ENCODE data around the gene CCNK.

The CCNK gene

DNA sequence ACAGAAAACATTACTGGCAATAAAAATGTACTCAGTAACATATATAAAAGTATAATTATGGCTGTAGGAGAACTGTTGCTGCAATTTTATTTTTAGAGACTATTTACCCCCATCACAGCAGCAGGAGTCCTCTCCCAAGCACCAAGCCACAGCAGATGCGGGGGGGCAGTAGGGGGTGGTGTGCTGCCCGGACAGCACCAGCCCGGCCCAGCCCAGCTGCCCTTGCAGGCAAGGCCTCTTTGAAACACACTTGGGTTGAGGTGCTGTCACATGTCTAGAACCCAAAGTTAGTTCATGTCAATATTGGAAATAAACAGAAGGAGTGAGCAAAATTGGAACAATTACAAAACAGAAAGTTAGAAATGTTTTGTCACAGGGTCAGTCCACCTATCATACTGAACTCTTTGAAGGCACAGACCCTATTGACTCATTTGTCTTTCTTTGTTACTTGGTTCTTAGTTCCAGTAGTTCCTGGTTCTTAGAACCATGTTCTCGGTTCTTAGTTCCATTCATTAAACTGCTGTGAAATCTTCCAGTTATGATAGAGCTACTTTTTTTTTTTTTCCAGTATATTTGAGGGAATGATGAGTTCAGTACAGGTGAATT, 22.7 kb downstream of the CCNK start:
- no peak overlapping the region for H3K4me3 ChIP-seq (ENCODE audit: low read depth in 1 of 2, low read length in 2 of 2)
- no peaks in the 10 kb centered on the region for H3K4me1 ChIP-seq (ENCODE audit: control insufficient read depth in 1 of 2, insufficient read depth in 2 of 2, low read length in 2 of 2)
- H3K36me3 ChIP-seq (ENCODE audit: control insufficient read depth in 1 of 2, insufficient read depth in 2 of 2, low read length in 2 of 2): peaks cover 58 to 89% of the 10 kb centered on the region in 2 donors

DNA sequence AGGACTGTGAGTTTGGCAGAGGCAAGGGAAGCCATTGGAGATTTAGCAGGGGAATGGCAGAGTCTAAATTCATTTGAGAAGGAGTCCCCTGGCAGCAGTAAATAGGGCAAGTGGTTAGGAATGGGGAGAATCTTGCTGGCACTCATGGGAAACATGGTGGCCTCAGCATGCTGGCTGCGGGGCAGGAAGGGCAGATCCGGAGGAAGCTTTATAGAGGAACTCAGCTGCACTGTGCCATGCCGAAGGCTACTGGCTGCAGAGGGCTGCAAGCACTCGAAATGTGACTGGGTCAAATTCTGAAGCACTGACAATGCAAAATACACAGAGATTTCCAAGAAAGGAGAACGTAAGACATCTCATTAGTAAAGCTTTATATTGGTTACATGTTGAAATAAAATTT, 23.9 kb downstream of the CCNK start:
- Histone ChIP-seq H3K9me3 (ENCODE audit: control insufficient read depth in 1 of 2, low read length in 2 of 2) (no peaks in the 10 kb centered on the region), H3K27ac (ENCODE audit: low read depth, low read length) (no peak overlapping the region), H3K9ac (ENCODE audit: low read depth in 1 of 2, low read length in 2 of 2) (no peak overlapping the region), H3K4me3 (ENCODE audit: low read depth in 1 of 2, low read length in 2 of 2) (no peak overlapping the region), H3K27me3 (ENCODE audit: control insufficient read depth in 1 of 2, insufficient read depth in 2 of 2, low read length in 2 of 2) (no peaks in the 10 kb centered on the region), H3K36me3 (ENCODE audit: control insufficient read depth in 1 of 2, insufficient read depth in 2 of 2, low read length in 2 of 2) (peaks cover 67 to 91% of the 10 kb centered on the region in 2 donors), H3K4me1 (ENCODE audit: control insufficient read depth in 1 of 2, insufficient read depth in 2 of 2, low read length in 2 of 2) (no peaks in the 10 kb centered on the region)

More for the DNA sequence above, 22.7 kb downstream of the CCNK start:
- no peaks in the 10 kb centered on the region for H3K9me3 ChIP-seq (ENCODE audit: control insufficient read depth in 1 of 2, low read length in 2 of 2)
- no peak overlapping the region for H3K27ac ChIP-seq (ENCODE audit: low read depth, low read length)
- H3K27me3 ChIP-seq (ENCODE audit: control insufficient read depth in 1 of 2, insufficient read depth in 2 of 2, low read length in 2 of 2): no peaks in the 10 kb centered on the region
- no peak overlapping the region for H3K9ac ChIP-seq (ENCODE audit: low read depth in 1 of 2, low read length in 2 of 2)

DNA sequence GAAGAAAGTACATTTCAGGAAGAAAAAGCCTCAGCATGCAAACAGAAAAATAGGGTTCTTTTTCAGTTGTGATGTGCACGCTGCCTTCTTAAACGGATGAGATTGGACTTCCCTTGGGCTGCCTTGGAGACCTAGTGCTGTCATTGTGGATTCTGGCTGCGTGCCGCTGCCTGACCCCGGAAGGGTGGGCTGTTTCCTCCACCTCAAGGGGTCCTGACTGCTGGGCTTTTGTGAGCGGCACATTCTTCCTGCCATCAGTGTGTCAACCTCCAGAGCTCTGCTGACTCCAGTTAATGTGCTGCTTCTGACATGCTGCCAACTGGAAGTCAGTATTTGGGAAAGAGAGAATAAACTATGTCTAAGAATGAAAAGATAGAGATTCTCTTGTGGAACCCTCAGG, 25.1 kb downstream of the CCNK start:
- Histone ChIP-seq H3K36me3 (ENCODE audit: control insufficient read depth in 1 of 2, insufficient read depth in 2 of 2, low read length in 2 of 2) (peaks cover 67 to 92% of the 10 kb centered on the region in 2 donors), H3K27ac (ENCODE audit: low read depth, low read length) (no peak overlapping the region), H3K9ac (ENCODE audit: low read depth in 1 of 2, low read length in 2 of 2) (no peak overlapping the region), H3K9me3 (ENCODE audit: control insufficient read depth in 1 of 2, low read length in 2 of 2) (no peaks in the 10 kb centered on the region), H3K27me3 (ENCODE audit: control insufficient read depth in 1 of 2, insufficient read depth in 2 of 2, low read length in 2 of 2) (no peaks in the 10 kb centered on the region), H3K4me1 (ENCODE audit: control insufficient read depth in 1 of 2, insufficient read depth in 2 of 2, low read length in 2 of 2) (no peaks in the 10 kb centered on the region), H3K4me3 (ENCODE audit: low read depth in 1 of 2, low read length in 2 of 2) (no peak overlapping the region)

DNA sequence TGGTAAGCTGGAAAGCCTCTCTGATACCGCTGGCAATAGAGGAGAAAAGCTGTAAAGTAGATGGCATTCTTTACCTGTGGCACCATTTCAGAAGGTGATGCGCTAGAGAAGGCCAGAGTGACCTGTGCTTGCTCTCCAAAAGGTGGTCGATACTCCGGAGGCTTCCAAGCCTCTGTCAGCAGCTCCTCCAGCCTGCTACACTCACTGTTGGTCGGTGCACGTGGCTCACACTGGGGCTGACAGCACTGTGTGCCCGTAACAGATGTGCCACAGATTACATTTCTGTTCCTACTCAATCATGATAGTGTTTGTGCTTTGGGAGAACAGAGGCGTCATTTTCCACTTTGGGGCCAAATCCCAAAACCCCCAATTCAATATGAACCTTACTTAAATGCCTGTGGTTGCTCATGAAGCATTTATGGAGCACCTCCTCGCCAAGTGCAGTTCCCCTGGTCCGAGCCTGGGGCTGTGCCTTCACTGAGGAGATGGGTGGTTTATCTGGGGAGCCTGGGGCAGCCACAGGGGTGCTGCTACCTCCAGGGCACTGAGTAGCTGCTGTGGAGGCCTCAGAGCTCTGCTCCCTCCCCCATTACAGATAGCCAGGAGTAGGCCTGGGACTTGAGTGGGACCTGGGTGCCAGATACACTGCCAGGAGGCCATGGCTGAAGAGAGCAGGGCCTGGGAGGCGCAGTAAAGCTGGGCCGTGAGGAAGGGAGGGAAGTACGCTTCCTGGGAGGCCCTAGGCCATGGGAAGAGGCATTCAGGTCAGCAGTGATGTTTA, 26.8 kb downstream of the CCNK start:
- Histone ChIP-seq H3K4me1 (ENCODE audit: control insufficient read depth in 1 of 2, insufficient read depth in 2 of 2, low read length in 2 of 2) (no peaks in the 10 kb centered on the region), H3K9me3 (ENCODE audit: control insufficient read depth in 1 of 2, low read length in 2 of 2) (no peaks in the 10 kb centered on the region), H3K36me3 (ENCODE audit: control insufficient read depth in 1 of 2, insufficient read depth in 2 of 2, low read length in 2 of 2) (peaks cover 62 to 88% of the 10 kb centered on the region in 2 donors), H3K27me3 (ENCODE audit: control insufficient read depth in 1 of 2, insufficient read depth in 2 of 2, low read length in 2 of 2) (no peaks in the 10 kb centered on the region), H3K27ac (ENCODE audit: low read depth, low read length) (no peak overlapping the region), H3K9ac (ENCODE audit: low read depth in 1 of 2, low read length in 2 of 2) (no peak overlapping the region), H3K4me3 (ENCODE audit: low read depth in 1 of 2, low read length in 2 of 2) (no peak overlapping the region)

DNA sequence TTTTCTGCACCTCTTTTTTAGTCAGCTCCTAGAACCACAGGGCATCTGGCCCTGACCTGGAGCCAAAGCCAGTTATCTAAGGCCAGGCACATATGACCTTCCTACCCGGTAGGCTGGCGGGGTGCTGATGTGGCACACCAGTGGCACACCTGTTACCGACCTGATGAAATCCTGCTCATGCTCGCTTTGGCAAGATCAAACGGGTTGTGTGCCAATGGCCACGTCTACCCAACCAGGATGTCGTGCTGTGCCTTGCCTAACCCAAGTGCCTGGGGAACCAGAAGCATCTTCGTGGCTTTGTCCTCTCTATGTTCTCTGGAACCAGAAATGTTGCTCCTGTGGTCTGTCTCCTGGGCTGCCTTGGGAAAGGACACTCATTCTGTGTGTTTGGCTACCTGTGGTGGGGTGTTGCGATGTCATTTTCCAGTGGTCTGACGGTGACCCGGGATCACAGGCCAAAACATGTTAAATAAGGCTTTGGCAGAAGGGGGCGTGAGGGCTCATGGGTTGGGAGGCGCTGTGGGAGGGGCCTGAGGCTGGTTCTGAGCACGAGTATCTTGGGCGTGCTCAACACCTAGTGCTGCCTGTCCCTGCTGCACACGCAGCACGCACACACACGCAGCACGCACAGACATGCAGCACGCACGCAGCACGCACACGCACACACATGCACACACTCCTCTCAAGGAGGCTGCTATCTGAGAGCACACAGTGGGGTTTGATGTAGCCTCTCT, 27.9 kb downstream of the CCNK start:
- Histone ChIP-seq H3K4me3 (ENCODE audit: low read depth in 1 of 2, low read length in 2 of 2) (no peak overlapping the region), H3K9ac (ENCODE audit: low read depth in 1 of 2, low read length in 2 of 2) (no peak overlapping the region), H3K9me3 (ENCODE audit: control insufficient read depth in 1 of 2, low read length in 2 of 2) (no peaks in the 10 kb centered on the region), H3K27me3 (ENCODE audit: control insufficient read depth in 1 of 2, insufficient read depth in 2 of 2, low read length in 2 of 2) (no peaks in the 10 kb centered on the region), H3K27ac (ENCODE audit: low read depth, low read length) (no peak overlapping the region), H3K4me1 (ENCODE audit: control insufficient read depth in 1 of 2, insufficient read depth in 2 of 2, low read length in 2 of 2) (no peaks in the 10 kb centered on the region), H3K36me3 (ENCODE audit: control insufficient read depth in 1 of 2, insufficient read depth in 2 of 2, low read length in 2 of 2) (peaks cover 62 to 88% of the 10 kb centered on the region in 2 donors)

DNA sequence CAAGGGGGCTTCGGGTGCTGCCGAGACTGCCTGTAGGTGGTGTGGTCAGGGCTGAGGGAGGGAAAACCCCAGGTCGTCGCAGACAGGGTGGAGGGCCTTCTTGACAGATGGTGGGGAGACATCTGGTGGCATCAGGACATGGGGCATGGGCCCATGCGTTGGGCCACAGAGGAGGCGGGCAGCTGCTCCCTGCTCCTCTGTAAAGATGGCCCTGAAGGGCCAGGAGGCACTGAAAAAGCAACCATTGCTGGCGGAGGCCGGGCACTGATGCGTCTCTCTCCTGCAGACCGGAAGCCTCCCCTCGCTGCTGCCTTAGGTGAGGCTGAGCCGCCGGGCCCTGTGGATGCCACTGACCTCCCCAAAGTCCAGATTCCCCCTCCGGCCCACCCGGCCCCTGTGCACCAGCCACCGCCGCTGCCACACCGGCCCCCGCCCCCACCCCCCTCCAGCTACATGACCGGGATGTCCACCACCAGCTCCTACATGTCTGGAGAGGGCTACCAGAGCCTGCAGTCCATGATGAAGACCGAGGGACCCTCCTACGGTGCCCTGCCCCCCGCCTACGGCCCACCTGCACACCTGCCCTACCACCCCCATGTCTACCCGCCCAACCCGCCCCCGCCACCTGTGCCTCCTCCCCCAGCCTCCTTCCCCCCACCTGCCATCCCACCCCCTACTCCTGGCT, 28.8 kb downstream of the CCNK start:
- Histone ChIP-seq H3K4me1 (ENCODE audit: control insufficient read depth in 1 of 2, insufficient read depth in 2 of 2, low read length in 2 of 2) (no peaks in the 10 kb centered on the region), H3K9me3 (ENCODE audit: control insufficient read depth in 1 of 2, low read length in 2 of 2) (no peaks in the 10 kb centered on the region), H3K27me3 (ENCODE audit: control insufficient read depth in 1 of 2, insufficient read depth in 2 of 2, low read length in 2 of 2) (no peaks in the 10 kb centered on the region), H3K36me3 (ENCODE audit: control insufficient read depth in 1 of 2, insufficient read depth in 2 of 2, low read length in 2 of 2) (peaks cover 65 to 89% of the 10 kb centered on the region in 2 donors), H3K27ac (ENCODE audit: low read depth, low read length) (no peak overlapping the region), H3K9ac (ENCODE audit: low read depth in 1 of 2, low read length in 2 of 2) (no peak overlapping the region), H3K4me3 (ENCODE audit: low read depth in 1 of 2, low read length in 2 of 2) (no peak overlapping the region)

DNA sequence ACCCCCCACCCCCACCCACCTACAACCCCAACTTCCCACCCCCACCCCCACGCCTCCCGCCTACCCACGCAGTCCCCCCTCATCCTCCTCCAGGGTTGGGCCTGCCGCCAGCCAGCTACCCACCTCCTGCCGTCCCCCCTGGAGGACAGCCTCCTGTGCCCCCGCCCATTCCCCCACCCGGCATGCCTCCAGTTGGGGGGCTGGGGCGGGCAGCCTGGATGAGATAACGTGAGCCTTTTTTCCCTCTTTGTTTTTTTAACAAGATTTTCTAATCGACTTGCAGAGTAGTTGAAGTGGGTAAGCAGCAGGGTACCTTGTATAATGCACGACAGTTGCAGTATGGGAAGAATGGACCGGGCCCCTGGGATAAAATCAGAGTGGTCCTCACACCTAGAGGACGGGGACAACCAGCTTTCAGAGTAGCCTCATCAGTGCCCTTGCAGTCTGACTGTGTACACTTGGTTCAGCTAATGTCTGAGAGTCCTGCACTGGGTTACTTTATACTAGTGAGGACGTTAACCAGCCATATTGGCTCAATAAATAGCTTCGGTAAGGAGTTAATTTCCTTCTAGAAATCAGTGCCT, 29.4 kb downstream of the CCNK start:
- H3K9ac ChIP-seq (ENCODE audit: low read depth in 1 of 2, low read length in 2 of 2): no peak overlapping the region
- no peaks in the 10 kb centered on the region for H3K27me3 ChIP-seq (ENCODE audit: control insufficient read depth in 1 of 2, insufficient read depth in 2 of 2, low read length in 2 of 2)
- H3K4me3 ChIP-seq (ENCODE audit: low read depth in 1 of 2, low read length in 2 of 2): no peak overlapping the region
- no peaks in the 10 kb centered on the region for H3K9me3 ChIP-seq (ENCODE audit: control insufficient read depth in 1 of 2, low read length in 2 of 2)
- no peaks in the 10 kb centered on the region for H3K4me1 ChIP-seq (ENCODE audit: control insufficient read depth in 1 of 2, insufficient read depth in 2 of 2, low read length in 2 of 2)
- peaks cover 59 to 83% of the 10 kb centered on the region in 2 donors for H3K36me3 ChIP-seq (ENCODE audit: control insufficient read depth in 1 of 2, insufficient read depth in 2 of 2, low read length in 2 of 2)
- H3K27ac ChIP-seq (ENCODE audit: low read depth, low read length): no peak overlapping the region

DNA sequence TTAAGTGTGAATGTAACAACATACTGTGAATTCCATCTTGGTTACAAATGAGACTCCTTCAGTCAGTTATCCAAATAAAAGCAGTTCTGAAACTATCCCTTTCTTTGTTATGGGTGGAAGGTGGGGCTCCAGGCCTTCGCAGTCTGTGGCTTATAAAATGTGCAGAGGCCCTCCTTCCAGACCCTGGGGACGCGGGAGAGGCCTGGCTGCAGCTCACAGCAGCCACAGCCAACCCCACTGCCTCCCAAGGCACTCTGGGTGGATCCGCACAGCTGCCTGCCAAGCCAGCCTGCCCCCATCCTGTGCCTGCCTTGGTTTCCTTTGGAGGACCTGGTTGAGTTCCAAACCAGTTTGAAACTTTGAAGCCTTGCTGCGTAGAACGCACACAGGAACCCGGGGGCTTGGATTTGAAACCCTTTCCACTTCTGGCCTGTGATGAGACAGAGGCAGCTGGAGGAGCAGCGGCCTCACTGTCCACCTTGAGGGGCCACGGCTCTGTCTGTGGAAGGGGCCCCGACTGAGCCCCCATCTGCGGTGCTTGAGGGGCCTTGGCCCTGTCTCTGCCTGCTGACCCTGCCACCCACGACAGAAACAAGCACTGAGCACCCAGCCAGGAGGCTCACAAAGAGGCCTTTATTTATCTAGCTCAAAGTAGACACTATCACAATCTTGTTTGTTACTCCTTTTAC, 30.4 kb downstream of the CCNK start:
- Histone ChIP-seq H3K27ac (ENCODE audit: low read depth, low read length) (no peak overlapping the region), H3K4me3 (ENCODE audit: low read depth in 1 of 2, low read length in 2 of 2) (no peak overlapping the region), H3K27me3 (ENCODE audit: control insufficient read depth in 1 of 2, insufficient read depth in 2 of 2, low read length in 2 of 2) (no peaks in the 10 kb centered on the region), H3K36me3 (ENCODE audit: control insufficient read depth in 1 of 2, insufficient read depth in 2 of 2, low read length in 2 of 2) (peaks cover 50 to 77% of the 10 kb centered on the region in 2 donors), H3K4me1 (ENCODE audit: control insufficient read depth in 1 of 2, insufficient read depth in 2 of 2, low read length in 2 of 2) (no peaks in the 10 kb centered on the region), H3K9ac (ENCODE audit: low read depth in 1 of 2, low read length in 2 of 2) (no peak overlapping the region), H3K9me3 (ENCODE audit: control insufficient read depth in 1 of 2, low read length in 2 of 2) (no peaks in the 10 kb centered on the region)

DNA sequence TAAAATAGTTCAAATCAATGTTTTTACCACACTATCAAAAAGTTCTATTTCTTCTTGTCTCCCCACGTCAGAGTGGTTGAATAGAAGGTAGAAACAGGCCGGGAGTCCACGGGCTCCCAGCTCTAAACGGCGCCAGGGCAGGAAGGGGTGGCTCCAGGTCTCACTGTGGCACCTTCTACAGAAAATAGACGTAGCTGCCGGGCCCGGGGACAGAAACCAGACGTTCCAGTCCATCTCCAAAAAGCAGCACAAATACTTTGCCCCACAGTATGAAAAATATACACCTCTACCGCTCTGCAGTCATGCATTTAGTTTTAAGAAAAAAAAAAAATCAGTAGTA, 30.9 kb downstream of the CCNK start:
- Histone ChIP-seq H3K27me3 (ENCODE audit: control insufficient read depth in 1 of 2, insufficient read depth in 2 of 2, low read length in 2 of 2) (no peaks in the 10 kb centered on the region), H3K27ac (ENCODE audit: low read depth, low read length) (no peak overlapping the region), H3K36me3 (ENCODE audit: control insufficient read depth in 1 of 2, insufficient read depth in 2 of 2, low read length in 2 of 2) (peaks cover 45 to 73% of the 10 kb centered on the region in 2 donors), H3K4me3 (ENCODE audit: low read depth in 1 of 2, low read length in 2 of 2) (no peak overlapping the region), H3K9me3 (ENCODE audit: control insufficient read depth in 1 of 2, low read length in 2 of 2) (no peaks in the 10 kb centered on the region), H3K9ac (ENCODE audit: low read depth in 1 of 2, low read length in 2 of 2) (no peak overlapping the region), H3K4me1 (ENCODE audit: control insufficient read depth in 1 of 2, insufficient read depth in 2 of 2, low read length in 2 of 2) (no peaks in the 10 kb centered on the region)
